Measurements from ENCODE around the gene PER3. TPM values are rescaled to one million over a fixed set of nuclear protein-coding genes. Genes with fewer than 3 reads are reported as not detected.
A peak's percentile ranks its signal among the peaks of the same experiment; 100 is the strongest.

The PER3 gene
- total and polyA plus RNA-seq, 2 of the 13 experiments (the other 11 are each of a cell fraction or from before 2014, with no cell fraction given), result 3.0 to 6.0 TPM

DNA sequence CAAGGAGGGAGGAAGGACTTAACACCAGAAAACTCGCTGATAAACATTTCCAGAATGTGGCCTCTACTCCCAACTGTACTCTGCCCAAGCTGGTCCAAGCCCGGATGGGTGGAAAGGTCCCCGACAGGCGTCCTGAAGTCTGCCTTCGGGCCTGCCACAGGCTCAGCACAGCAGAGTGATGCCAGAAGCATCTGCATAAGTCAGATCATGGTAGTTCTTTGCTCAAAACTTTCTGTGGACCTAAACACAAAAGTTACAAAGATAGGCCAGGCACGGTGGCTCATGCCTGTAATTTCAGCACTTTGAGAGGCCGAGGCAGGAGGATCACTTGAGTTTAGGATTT, 69.6 kb downstream of the PER3 start:
- FAIRE-seq (no peak), DNase-seq (ENCODE audit: low spot score) (no peak), ATAC-seq (peak; percentile 77)
- ChIA-PET CTCF (ENCODE audit: low intra/inter-chr PET ratio, low total read pairs) (no interaction called here), POLR2A (no interaction called here)
- Histone ChIP-seq H3K4me1 (ENCODE audit: insufficient read depth, low read length) (peaks cover 27% of the 10 kb centered on the region; the same call in 1 of the 2 replicates), H3K4me3 (replicated peaks in 1 of 3; ENCODE audit: insufficient read depth in 1 of 3, low read depth in 2 of 3, low read length in 3 of 3) (no peak overlapping the region), H3K4me2 (ENCODE audit: low read depth, low read length) (no peak overlapping the region), H3K27me3 (ENCODE audit: control insufficient read depth in 1 of 2, insufficient read depth in 2 of 2, low read length in 2 of 2) (peaks cover 0 to 11% of the 10 kb centered on the region in 2 experiments; a peak in 2 of 5 replicates), H3K79me2 (ENCODE audit: insufficient read depth, low read length) (no peaks in the 10 kb centered on the region), H3K9me3 (ENCODE audit: low read length) (no peaks in the 10 kb centered on the region), H4K20me1 (ENCODE audit: insufficient read depth, low read length) (no peaks in the 10 kb centered on the region), H3K9ac (ENCODE audit: insufficient read depth, low read depth, low read length) (no peak overlapping the region), H3K27ac (ENCODE audit: extremely low read length, insufficient read depth, low read length) (no peak overlapping the region), H2AFZ (ENCODE audit: low read length) (no peak overlapping the region), H3K36me3 (replicated peaks in 1 of 2; ENCODE audit: control insufficient read depth in 1 of 2, insufficient read depth in 2 of 2, low read length in 2 of 2) (no peaks in the 10 kb centered on the region)
- WGBS (ENCODE audit: low lambda C conversion rate), result 29% methylated on average over 6 of the region's 7 CpGs
- TF ChIP-seq JUNB (CRISPR knock-in tag; IDR thresholded peaks at IDR 0.05; ENCODE audit: borderline replicate concordance), result no peak
- TF ChIP-seq, protein P1, sequence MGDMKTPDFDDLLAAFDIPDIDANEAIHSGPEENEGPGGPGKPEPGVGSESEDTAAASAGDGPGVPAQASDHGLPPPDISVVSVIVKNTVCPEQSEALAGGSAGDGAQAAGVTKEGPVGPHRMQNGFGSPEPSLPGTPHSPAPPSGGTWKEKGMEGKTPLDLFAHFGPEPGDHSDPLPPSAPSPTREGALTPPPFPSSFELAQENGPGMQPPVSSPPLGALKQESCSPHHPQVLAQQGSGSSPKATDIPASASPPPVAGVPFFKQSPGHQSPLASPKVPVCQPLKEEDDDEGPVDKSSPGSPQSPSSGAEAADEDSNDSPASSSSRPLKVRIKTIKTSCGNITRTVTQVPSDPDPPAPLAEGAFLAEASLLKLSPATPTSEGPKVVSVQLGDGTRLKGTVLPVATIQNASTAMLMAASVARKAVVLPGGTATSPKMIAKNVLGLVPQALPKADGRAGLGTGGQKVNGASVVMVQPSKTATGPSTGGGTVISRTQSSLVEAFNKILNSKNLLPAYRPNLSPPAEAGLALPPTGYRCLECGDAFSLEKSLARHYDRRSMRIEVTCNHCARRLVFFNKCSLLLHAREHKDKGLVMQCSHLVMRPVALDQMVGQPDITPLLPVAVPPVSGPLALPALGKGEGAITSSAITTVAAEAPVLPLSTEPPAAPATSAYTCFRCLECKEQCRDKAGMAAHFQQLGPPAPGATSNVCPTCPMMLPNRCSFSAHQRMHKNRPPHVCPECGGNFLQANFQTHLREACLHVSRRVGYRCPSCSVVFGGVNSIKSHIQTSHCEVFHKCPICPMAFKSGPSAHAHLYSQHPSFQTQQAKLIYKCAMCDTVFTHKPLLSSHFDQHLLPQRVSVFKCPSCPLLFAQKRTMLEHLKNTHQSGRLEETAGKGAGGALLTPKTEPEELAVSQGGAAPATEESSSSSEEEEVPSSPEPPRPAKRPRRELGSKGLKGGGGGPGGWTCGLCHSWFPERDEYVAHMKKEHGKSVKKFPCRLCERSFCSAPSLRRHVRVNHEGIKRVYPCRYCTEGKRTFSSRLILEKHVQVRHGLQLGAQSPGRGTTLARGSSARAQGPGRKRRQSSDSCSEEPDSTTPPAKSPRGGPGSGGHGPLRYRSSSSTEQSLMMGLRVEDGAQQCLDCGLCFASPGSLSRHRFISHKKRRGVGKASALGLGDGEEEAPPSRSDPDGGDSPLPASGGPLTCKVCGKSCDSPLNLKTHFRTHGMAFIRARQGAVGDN (CRISPR knock-in tag; IDR thresholded peaks at IDR 0.05), result 0 out of 2 replicates have a peak, but pooled peaks have one; percentile 11
- BruUV-seq (replicated peaks), result no TSS peak
- in situ Hi-C loops (cut with HindIII; ENCODE audit: extremely low pct_ligation_motif_present, low pct_unique_long_range_greater_than_20kb), result loop anchor here (25.0 kb wide), 1 partner anchor 191 kb away; no protein-coding TSS in a partner anchor
- intact Hi-C loops (cut with micrococcal nuclease; ENCODE audit: unreplicated experiment), result no loop called here

DNA sequence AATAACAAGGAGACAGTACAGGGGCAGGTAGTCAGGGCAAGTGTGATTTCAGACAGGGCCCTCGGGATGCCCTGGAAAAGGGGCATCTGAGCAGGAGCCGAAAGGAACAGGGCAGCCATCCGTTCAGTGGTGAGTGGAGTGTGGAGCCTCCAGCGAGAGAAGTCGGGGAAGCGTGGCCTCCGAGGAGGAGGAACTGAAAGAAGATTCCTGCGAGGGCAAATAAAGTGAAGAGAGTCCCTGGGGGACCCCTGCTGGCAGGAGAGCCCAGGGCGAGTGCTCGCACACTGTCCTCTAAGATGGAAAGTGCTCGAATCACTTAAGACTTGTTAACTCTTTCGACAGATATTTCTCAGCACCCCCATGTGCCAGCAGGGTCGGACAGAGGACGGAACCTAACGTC, 72.3 kb downstream of the PER3 start:
- FAIRE-seq, result no peak
- Histone ChIP-seq H2AFZ (ENCODE audit: low read length) (no peak overlapping the region), H3K4me1 (ENCODE audit: insufficient read depth, low read length) (peaks cover 27% of the 10 kb centered on the region; the same call in 1 of the 2 replicates), H3K36me3 (replicated peaks in 1 of 2; ENCODE audit: control insufficient read depth in 1 of 2, insufficient read depth in 2 of 2, low read length in 2 of 2) (no peaks in the 10 kb centered on the region), H3K4me2 (ENCODE audit: low read depth, low read length) (peak overlapping the region; percentile 93), H3K79me2 (ENCODE audit: insufficient read depth, low read length) (no peaks in the 10 kb centered on the region), H4K20me1 (ENCODE audit: insufficient read depth, low read length) (no peaks in the 10 kb centered on the region), H3K9ac (ENCODE audit: insufficient read depth, low read depth, low read length) (peak overlapping the region; percentile 47; the same call in 1 of the 2 replicates), H3K27me3 (ENCODE audit: control insufficient read depth in 1 of 2, insufficient read depth in 2 of 2, low read length in 2 of 2) (peaks cover 0 to 3% of the 10 kb centered on the region in 2 experiments; a peak in 2 of 5 replicates), H3K27ac (ENCODE audit: extremely low read length, insufficient read depth, low read length) (no peak overlapping the region), H3K9me3 (ENCODE audit: low read length) (no peaks in the 10 kb centered on the region), H3K4me3 (replicated peaks in 1 of 3; ENCODE audit: insufficient read depth in 1 of 3, low read depth in 2 of 3, low read length in 3 of 3) (peak overlapping the region; percentile 28 to 64 (median 54); a peak in 4 of 6 replicates)
- peak; percentile 88 for ATAC-seq
- BruUV-seq (replicated peaks), result no TSS peak
- ChIA-PET POLR2A (no interaction called here), CTCF (ENCODE audit: low intra/inter-chr PET ratio, low total read pairs) (interaction anchor here (0.8 kb wide), 1 partner anchor 189 kb away, joined by 4 read pairs; no protein-coding TSS in a partner anchor)
- WGBS (ENCODE audit: low lambda C conversion rate), result 0% methylated on average over 9 of the region's 15 CpGs
- in situ Hi-C loops (cut with HindIII; ENCODE audit: extremely low pct_ligation_motif_present, low pct_unique_long_range_greater_than_20kb) (loop anchor here (25.0 kb wide), 1 partner anchor 194 kb away; no protein-coding TSS in a partner anchor), intact Hi-C loops (cut with micrococcal nuclease; ENCODE audit: unreplicated experiment) (loop anchor here (2.0 kb wide), 1 partner anchor 190 kb away; no protein-coding TSS in a partner anchor)
- DNase-seq (ENCODE audit: low spot score), result peak; percentile 18
- TF ChIP-seq ZNF605 (CRISPR knock-in tag; IDR thresholded peaks at IDR 0.05) (0 out of 2 replicates have a peak, but pooled peaks have one; percentile 23), MEF2D (CRISPR knock-in tag; IDR thresholded peaks at IDR 0.05) (no peak), MAFF (IDR thresholded peaks at IDR 0.05; ENCODE audit: low read depth, low read length) (no peak), MYC (CRISPR knock-in tag; IDR thresholded peaks at IDR 0.05; ENCODE audit: borderline replicate concordance) (peak; percentile 33; the same call in 1 of the 2 replicates), ZFP82 (CRISPR knock-in tag; IDR thresholded peaks at IDR 0.05; ENCODE audit: borderline replicate concordance) (no peak)
- TF ChIP-seq, protein P2, sequence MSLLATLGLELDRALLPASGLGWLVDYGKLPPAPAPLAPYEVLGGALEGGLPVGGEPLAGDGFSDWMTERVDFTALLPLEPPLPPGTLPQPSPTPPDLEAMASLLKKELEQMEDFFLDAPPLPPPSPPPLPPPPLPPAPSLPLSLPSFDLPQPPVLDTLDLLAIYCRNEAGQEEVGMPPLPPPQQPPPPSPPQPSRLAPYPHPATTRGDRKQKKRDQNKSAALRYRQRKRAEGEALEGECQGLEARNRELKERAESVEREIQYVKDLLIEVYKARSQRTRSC (CRISPR knock-in tag; IDR thresholded peaks at IDR 0.05; ENCODE audit: low read depth), result no peak
- TF ChIP-seq, protein P3, sequence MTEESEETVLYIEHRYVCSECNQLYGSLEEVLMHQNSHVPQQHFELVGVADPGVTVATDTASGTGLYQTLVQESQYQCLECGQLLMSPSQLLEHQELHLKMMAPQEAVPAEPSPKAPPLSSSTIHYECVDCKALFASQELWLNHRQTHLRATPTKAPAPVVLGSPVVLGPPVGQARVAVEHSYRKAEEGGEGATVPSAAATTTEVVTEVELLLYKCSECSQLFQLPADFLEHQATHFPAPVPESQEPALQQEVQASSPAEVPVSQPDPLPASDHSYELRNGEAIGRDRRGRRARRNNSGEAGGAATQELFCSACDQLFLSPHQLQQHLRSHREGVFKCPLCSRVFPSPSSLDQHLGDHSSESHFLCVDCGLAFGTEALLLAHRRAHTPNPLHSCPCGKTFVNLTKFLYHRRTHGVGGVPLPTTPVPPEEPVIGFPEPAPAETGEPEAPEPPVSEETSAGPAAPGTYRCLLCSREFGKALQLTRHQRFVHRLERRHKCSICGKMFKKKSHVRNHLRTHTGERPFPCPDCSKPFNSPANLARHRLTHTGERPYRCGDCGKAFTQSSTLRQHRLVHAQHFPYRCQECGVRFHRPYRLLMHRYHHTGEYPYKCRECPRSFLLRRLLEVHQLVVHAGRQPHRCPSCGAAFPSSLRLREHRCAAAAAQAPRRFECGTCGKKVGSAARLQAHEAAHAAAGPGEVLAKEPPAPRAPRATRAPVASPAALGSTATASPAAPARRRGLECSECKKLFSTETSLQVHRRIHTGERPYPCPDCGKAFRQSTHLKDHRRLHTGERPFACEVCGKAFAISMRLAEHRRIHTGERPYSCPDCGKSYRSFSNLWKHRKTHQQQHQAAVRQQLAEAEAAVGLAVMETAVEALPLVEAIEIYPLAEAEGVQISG (CRISPR knock-in tag; IDR thresholded peaks at IDR 0.05), result 0 out of 2 replicates have a peak, but pooled peaks have one; percentile 18
